ENCODE data around the gene MYO1B.
A peak's percentile ranks its signal among the peaks of the same experiment; 100 is the strongest.

Gene MYO1B

DNA sequence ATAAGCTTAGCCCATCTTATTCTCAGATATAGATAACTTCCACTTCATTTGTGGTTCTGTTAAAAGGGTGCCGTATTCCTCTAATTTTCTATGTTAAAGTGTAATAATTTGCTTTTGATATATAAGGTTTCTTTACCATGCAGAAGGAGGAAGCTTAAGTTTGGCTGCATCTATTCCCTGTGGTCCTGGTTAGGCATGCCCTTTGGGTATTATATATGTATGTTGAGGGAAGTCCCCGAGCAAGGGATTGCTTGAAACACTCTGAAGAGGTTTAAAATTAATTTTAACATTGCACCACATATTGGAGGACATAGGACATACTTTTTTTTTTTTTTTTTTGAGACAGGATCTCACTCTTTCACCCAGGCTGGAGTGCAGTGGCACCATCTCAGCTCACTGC, 16.9 kb upstream of the MYO1B start:
- DNase-seq, result no peak

DNA sequence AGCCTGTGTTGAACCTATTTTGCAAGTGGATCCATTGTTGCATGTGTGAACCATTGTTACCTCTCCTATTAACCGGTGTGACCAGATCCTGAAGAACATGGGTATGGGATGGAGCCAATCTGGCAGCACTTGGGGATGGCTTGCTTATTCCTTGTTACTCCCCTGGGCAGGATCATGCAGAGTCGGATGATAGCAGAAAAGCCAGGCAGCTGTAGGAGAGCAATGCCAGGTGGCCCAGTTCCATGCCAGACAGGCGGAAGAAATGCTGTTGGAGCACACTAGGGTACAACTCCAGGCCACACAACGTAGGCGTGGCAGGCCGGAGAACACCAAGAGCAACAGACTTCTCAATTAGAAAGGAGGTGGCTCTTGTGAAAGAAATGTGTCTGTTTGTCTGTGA, 16.3 kb upstream of the MYO1B start:
- DNase-seq, result no peak

GRCh38 chr2:191230174-191230573, 15.0 kb upstream of the MYO1B start:
- no peak for DNase-seq

GRCh38 chr2:191231995-191232394, 13.2 kb upstream of the MYO1B start:
- DNase-seq, result no peak

- DNase-seq, result no peak
Measured at GRCh38 chr2:191233533-191233932, 11.7 kb upstream of the MYO1B start.

DNA sequence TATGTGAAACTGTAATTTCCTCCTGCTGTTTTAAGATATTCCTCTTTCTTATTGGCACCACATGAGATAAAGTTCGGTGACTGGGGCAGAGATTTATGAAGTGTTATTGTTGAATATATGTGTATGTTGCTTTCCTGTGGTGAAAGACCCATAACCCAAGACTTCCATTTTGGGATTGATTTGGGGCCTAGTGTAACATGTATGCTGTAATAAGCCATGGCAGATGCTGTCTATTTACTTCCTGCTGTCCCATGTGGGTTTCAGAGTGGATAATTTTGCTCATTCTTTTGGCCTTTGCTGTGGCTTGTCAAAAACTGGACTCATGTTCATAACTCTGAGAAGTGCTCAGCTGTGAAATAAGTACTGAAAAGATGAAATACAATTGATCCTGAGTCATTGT, 10.8 kb upstream of the MYO1B start:
- no peak for DNase-seq

GRCh38 chr2:191240871-191241270, 4.3 kb upstream of the MYO1B start:
- DNase-seq, result no peak

DNA sequence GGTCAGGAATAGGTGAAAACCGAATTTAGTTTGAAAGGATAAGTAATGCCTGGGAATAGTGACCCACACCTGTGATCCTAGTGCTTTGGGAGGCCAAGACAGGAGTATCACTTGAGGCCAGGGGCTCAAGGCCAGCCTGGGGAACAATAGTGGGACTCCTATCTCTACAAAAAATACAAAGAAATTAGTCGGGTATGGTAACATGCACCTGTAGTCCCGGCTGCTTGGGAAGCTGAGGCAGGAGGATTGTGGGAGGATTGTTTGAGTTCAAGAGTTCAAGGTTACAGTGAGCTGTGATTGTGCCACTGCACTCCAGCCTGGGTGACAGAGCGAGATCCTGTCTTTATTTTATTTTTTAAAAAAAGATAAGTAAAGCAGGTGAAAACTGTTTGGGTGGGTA, 3.8 kb upstream of the MYO1B start:
- no peak for DNase-seq

- no peak for DNase-seq
Measured at GRCh38 chr2:191243154-191243553, 2.0 kb upstream of the MYO1B start.

GRCh38 chr2:191244350-191244749, 854 bp upstream of the MYO1B start:
- DNase-seq, result no peak

- peak; percentile 59 for DNase-seq
Measured at GRCh38 chr2:191245869-191246531, 796 bp downstream of the MYO1B start.

- DNase-seq, result no peak
Measured at GRCh38 chr2:191246820-191247380, 1.7 kb downstream of the MYO1B start.

GRCh38 chr2:191247381-191248057, 2.3 kb downstream of the MYO1B start:
- peak; percentile 37 for DNase-seq

- no peak for DNase-seq
Measured at GRCh38 chr2:191249156-191249813, 4.1 kb downstream of the MYO1B start.

GRCh38 chr2:191250400-191250799, 5.2 kb downstream of the MYO1B start:
- no peak for DNase-seq

DNA sequence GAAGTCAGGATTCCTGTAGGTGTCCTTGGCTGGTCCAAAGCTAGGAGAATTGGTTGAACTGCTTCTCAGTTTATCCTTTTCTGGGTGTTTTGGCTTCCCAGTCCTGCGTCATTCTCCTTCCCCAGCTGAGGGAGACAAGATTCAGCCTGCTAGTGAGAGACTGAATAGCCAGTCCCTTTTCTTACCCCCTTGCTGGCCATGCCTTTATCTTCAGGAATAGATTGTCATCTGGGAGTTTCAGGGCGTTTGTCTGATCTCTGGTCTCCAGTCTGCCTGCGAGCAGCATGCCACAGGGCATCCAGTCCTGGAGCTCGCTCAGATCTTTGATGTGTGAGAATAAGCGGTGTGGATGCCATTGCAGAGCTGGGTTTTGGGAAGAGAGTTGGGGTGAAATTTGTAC, 5.8 kb downstream of the MYO1B start:
- no peak for DNase-seq

DNA sequence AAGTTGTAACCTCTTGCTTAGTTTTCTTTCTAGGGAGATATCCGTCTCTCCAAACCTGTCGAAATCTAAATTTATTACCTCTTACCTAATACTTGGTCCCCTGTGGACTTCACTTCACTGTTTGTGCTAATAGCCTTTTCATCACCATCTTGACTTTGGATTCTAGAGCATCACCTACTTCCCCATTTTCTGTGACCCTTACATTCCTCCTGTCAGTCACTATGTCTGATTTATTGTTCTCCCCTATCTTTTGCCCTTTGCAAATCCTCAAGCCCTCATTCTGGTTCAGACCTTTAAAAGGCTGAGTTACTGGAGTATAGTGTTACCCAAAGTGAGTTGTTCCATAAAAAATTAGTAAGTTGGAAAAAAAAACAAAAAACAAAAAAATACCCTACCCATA, 7.5 kb downstream of the MYO1B start:
- no peak for DNase-seq

GRCh38 chr2:191253476-191253875, 8.3 kb downstream of the MYO1B start:
- DNase-seq, result no peak

GRCh38 chr2:191255271-191255670, 10.1 kb downstream of the MYO1B start:
- DNase-seq, result no peak

DNA sequence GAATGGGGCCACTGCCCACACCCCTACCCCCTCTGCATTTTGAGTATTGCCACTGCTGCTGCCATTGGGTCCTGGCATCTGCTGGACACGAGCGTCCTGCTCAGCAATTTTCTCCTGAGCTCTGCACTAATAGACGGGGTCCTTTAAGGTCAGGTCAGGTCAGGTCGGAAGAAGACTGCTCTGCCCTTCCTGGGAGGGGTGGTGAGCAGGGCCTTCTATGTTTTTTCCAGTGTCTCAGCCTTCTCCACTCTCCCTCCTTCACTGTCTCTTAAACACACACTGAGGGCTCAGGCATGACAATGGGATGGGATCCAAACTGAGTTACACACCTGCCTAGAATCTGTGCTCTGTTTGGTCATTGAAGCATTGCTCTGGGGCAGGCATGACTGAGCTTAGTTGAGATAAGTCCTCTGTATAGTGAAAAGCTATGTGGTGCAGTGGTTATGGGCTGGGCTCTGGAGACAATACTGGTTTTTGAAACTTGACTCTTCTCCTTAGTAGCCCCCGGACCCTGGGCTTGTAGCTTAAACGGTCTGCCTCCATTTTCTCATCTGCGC, 10.6 kb downstream of the MYO1B start:
- DNase-seq, result no peak

DNA sequence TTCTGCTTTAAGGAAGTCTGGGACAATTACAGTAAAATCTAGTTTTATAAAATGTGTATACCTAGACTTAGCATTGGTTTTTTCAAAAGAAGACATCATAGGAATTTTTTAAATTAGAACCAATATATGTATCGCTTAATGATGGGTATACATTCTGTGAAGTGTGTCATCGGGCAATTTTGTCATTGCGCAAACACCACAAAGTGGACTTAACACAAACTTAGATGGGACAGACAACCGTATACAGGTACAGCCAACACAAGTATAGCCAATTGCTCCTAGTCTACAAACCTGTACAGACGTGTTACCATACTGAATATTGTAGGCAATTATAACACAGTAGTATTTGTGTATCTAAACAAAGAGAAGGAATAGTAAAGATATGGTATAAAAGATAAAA, 12.7 kb downstream of the MYO1B start:
- no peak for DNase-seq

DNA sequence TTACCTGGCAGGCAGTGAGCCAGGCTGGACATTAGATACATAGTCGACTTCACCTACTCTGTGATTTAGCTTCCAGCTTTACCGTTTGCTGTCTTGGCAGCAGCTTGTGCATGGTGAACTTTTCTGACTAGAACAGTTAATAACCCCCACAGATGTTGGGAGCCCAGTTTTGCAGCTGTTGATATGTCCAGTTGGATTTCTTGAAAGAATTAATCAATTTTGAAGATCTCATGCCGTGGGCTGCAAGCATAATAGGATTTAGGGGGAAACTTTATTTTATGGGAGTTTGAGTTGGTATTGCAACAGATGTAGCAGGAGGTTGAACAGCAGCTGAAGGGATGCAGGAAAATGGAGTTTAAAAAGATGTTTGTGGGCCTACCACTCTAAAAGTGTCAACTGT, 13.8 kb downstream of the MYO1B start:
- no peak for DNase-seq

GRCh38 chr2:191262436-191262835, 17.2 kb downstream of the MYO1B start:
- DNase-seq, result no peak

GRCh38 chr2:191263050-191263449, 17.8 kb downstream of the MYO1B start:
- no peak for DNase-seq
